ENCODE results near the gene CHRNB1. TPM values are rescaled to one million over a fixed set of nuclear protein-coding genes. Genes with fewer than 3 reads are reported as not detected.
A peak's percentile ranks its signal among the peaks of the same experiment; 100 is the strongest.

The CHRNB1 gene
- total and polyA plus RNA-seq, 10 donors, result 7.3 to 12.9 (median 11.3) TPM

DNA sequence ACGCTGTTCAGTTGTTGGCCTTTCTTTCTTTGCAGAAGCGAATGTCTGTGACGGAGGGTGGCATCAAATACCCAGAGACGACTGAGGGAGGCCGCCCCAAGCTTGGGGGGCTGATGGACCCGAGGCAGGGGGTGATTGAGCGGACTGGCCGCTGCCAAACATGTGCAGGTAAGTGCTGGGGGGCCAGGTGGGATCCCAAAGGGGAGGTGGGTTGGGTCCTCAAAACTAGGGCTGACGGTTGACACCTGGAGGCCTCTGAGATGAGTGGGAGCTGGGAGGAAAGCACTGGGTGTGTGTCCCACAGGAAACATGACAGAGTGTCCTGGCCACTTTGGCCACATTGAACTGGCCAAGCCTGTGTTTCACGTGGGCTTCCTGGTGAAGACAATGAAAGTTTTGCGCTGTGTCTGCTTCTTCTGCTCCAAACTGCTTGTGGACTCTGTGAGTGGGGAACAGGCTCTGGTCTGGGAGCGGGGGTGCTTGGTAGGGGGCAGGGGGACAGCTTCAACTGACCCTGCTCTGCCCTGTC, 51.1 kb downstream of the CHRNB1 start:
- H3K4me3 ChIP-seq, result no peak overlapping the region
- WGBS, 5 donors, result 74 to 92% (median 89%) methylated on average over 12 of the region's 12 CpGs
- intact Hi-C loops (cut with DNase I; ENCODE audit: low total_unique reads), result no loop called here
- no peaks in the 10 kb centered on the region for H3K9me3 ChIP-seq
- peak overlapping the region in 6 of 8 donors; percentile 29 to 75 (median 56) for H3K27ac ChIP-seq
- peaks cover 3 to 97% (median 57%) of the 10 kb centered on the region in 6 donors for H3K36me3 ChIP-seq
- DNase-seq, result no peak
- TF ChIP-seq, protein P1, sequence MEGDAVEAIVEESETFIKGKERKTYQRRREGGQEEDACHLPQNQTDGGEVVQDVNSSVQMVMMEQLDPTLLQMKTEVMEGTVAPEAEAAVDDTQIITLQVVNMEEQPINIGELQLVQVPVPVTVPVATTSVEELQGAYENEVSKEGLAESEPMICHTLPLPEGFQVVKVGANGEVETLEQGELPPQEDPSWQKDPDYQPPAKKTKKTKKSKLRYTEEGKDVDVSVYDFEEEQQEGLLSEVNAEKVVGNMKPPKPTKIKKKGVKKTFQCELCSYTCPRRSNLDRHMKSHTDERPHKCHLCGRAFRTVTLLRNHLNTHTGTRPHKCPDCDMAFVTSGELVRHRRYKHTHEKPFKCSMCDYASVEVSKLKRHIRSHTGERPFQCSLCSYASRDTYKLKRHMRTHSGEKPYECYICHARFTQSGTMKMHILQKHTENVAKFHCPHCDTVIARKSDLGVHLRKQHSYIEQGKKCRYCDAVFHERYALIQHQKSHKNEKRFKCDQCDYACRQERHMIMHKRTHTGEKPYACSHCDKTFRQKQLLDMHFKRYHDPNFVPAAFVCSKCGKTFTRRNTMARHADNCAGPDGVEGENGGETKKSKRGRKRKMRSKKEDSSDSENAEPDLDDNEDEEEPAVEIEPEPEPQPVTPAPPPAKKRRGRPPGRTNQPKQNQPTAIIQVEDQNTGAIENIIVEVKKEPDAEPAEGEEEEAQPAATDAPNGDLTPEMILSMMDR (IDR thresholded peaks at IDR 0.05 in 8 of 11, conservative IDR thresholded peaks at IDR 0.05 in 3 of 11), result no peak
- TF ChIP-seq POLR2AphosphoS5 (IDR thresholded peaks at IDR 0.05) (no peak), POLR2A (IDR thresholded peaks at IDR 0.05) (no peak)
- H3K4me1 ChIP-seq, result peaks cover 0 to 57% (median 37%) of the 10 kb centered on the region in 6 donors
- H3K27me3 ChIP-seq (replicated peaks in 1 of 7), result no peaks in the 10 kb centered on the region

DNA sequence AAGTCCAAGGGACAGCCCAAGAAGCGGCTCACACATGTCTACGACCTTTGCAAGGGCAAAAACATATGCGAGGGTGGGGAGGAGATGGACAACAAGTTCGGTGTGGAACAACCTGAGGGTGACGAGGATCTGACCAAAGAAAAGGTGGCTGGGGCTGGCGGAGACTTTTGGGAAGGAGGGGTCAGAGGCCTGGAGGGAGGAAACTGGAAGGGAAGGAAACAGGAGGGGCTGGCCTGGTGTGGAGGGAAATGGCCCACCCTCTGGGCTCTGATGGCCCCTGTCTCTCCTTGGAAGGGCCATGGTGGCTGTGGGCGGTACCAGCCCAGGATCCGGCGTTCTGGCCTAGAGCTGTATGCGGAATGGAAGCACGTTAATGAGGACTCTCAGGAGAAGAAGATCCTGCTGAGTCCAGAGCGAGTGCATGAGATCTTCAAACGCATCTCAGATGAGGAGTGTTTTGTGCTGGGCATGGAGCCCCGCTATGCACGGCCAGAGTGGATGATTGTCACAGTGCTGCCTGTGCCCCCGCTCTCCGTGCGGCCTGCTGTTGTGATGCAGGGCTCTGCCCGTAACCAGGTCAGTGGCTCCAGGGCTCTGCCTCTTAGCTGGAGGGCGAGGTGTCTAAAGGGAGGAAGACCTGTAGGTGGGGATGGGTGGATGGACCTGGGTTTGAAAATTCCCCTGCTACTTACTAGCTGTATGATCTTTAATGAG, 51.8 kb downstream of the CHRNB1 start:
- intact Hi-C loops (cut with DNase I; ENCODE audit: low total_unique reads), result no loop called here
- Histone ChIP-seq H3K4me3 (peak overlapping the region in 1 of 8 donors; percentile 9), H3K27ac (peak overlapping the region in 6 of 8 donors; percentile 29 to 75 (median 56)), H3K9me3 (no peaks in the 10 kb centered on the region), H3K27me3 (replicated peaks in 1 of 7) (no peaks in the 10 kb centered on the region), H3K4me1 (peaks cover 0 to 51% (median 30%) of the 10 kb centered on the region in 6 donors), H3K36me3 (peaks cover 6 to 97% (median 62%) of the 10 kb centered on the region in 6 donors)
- TF ChIP-seq POLR2AphosphoS5 (IDR thresholded peaks at IDR 0.05) (peak; percentile 29 to 67 (median 51)), POLR2A (IDR thresholded peaks at IDR 0.05) (no peak)
- DNase-seq, result no peak
- 78 to 86% (median 84%) methylated on average over 20 of the region's 20 CpGs for WGBS, 5 donors

DNA sequence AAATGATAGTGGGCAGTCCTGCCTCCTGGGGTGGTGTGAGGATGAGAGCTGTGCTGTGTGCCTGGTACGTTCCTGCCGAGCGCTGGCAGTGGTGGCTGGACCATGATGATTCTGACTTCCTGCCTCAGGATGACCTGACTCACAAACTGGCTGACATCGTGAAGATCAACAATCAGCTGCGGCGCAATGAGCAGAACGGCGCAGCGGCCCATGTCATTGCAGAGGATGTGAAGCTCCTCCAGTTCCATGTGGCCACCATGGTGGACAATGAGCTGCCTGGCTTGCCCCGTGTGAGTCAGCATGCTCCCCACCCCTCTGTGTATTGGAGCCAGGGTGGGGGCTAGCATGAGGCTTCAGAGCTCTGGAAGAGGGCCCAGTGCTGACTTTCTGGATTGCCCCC, 52.4 kb downstream of the CHRNB1 start:
- 74 to 81% (median 79%) methylated on average over 8 to 10 of the region's 10 CpGs for WGBS, 5 donors
- no peak for DNase-seq
- peak overlapping the region in 5 of 8 donors; percentile 20 to 75 (median 68) for H3K27ac ChIP-seq

DNA sequence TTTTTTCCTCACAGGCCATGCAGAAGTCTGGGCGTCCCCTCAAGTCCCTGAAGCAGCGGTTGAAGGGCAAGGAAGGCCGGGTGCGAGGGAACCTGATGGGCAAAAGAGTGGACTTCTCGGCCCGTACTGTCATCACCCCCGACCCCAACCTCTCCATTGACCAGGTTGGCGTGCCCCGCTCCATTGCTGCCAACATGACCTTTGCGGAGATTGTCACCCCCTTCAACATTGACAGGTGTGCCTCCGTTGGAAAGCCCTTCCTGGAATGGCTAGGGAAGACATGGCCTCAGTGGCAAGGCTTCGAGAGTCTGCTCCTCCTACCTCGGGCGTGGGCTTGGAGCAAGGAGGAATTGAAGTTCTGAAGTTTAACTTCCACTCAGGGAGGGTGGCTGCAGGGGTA, 52.8 kb downstream of the CHRNB1 start:
- no peaks in the 10 kb centered on the region for H3K9me3 ChIP-seq
- peak overlapping the region in 5 of 8 donors; percentile 20 to 75 (median 68) for H3K27ac ChIP-seq
- DNase-seq, result no peak
- intact Hi-C loops (cut with DNase I; ENCODE audit: low total_unique reads), result no loop called here
- TF ChIP-seq POLR2AphosphoS5 (IDR thresholded peaks at IDR 0.05), result no peak
- TF ChIP-seq, protein P1 (IDR thresholded peaks at IDR 0.05 in 8 of 11, conservative IDR thresholded peaks at IDR 0.05 in 3 of 11), result no peak
- TF ChIP-seq POLR2A (IDR thresholded peaks at IDR 0.05), result no peak
- 92 to 96% (median 94%) methylated on average over 9 to 14 of the region's 14 CpGs for WGBS, 5 donors
- no peaks in the 10 kb centered on the region for H3K27me3 ChIP-seq (replicated peaks in 1 of 7)
- H3K36me3 ChIP-seq, result peaks cover 9 to 97% (median 72%) of the 10 kb centered on the region in 6 donors
- H3K4me3 ChIP-seq, result no peak overlapping the region
- peaks cover 0 to 41% (median 21%) of the 10 kb centered on the region in 6 donors for H3K4me1 ChIP-seq

More for the DNA sequence above, 52.4 kb downstream of the CHRNB1 start:
- peaks cover 9 to 97% (median 68%) of the 10 kb centered on the region in 6 donors for H3K36me3 ChIP-seq
- no peaks in the 10 kb centered on the region for H3K9me3 ChIP-seq
- H3K27me3 ChIP-seq (replicated peaks in 1 of 7), result no peaks in the 10 kb centered on the region
- peak; percentile 50 to 60 (median 58) for TF ChIP-seq POLR2AphosphoS5 (IDR thresholded peaks at IDR 0.05)
- no peak for TF ChIP-seq POLR2A (IDR thresholded peaks at IDR 0.05)
- peak overlapping the region in 1 of 8 donors; percentile 9 for H3K4me3 ChIP-seq
- intact Hi-C loops (cut with DNase I; ENCODE audit: low total_unique reads), result no loop called here
- peaks cover 0 to 45% (median 24%) of the 10 kb centered on the region in 6 donors for H3K4me1 ChIP-seq

DNA sequence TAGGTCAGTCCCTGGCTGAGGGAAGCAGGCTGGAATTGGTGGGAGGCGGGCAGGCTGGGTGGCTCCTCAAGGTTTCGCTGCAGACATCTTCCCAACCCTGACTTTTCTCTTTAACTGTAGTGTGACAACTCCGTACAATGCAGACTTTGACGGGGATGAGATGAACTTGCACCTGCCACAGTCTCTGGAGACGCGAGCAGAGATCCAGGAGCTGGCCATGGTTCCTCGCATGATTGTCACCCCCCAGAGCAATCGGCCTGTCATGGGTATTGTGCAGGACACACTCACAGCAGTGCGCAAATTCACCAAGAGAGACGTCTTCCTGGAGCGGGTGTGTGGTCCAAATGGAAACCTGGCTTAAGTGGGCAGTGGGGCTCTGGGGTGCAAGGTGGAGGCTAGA, 54.3 kb downstream of the CHRNB1 start:
- TF ChIP-seq POLR2A (IDR thresholded peaks at IDR 0.05) (no peak), POLR2AphosphoS5 (IDR thresholded peaks at IDR 0.05) (no peak)
- TF ChIP-seq, protein P1 (IDR thresholded peaks at IDR 0.05 in 8 of 11, conservative IDR thresholded peaks at IDR 0.05 in 3 of 11), result no peak
- WGBS, 5 donors, result 86 to 93% (median 87%) methylated on average over 11 of the region's 11 CpGs
- intact Hi-C loops (cut with DNase I; ENCODE audit: low total_unique reads), result no loop called here

More for the DNA sequence above, 54.3 kb downstream of the CHRNB1 start:
- Histone ChIP-seq H3K9me3 (no peaks in the 10 kb centered on the region), H3K36me3 (peaks cover 12 to 100% (median 87%) of the 10 kb centered on the region in 6 donors), H3K27me3 (replicated peaks in 1 of 7) (no peaks in the 10 kb centered on the region), H3K4me1 (peaks cover 0 to 27% (median 11%) of the 10 kb centered on the region in 6 donors), H3K4me3 (no peak overlapping the region), H3K27ac (no peak overlapping the region)
- no peak for DNase-seq

Measured in spleen (tissue), 11 donors.